HG02571 (cell line): Measurements from ENCODE around the gene COA7.

Source experiments
- ATAC-seq: cut with Tn5 transposase; IDR thresholded peaks from one replicate; pipeline ENCODE4 v1.9.1; 2021; ENCODE audit warnings: mild to moderate bottlenecking, moderate library complexity; ENCODE audit not compliant: unreplicated experiment

Gene COA7

GRCh38 chr1:52673513-52673912 lies 24.6 kb downstream of the COA7 start:
- no peak for ATAC-seq

GRCh38 chr1:52672946-52673345 lies 25.2 kb downstream of the COA7 start:
- no peak for ATAC-seq

GRCh38 chr1:52670604-52671003 lies 27.5 kb downstream of the COA7 start:
- no peak for ATAC-seq

- ATAC-seq, result no peak
Observed at GRCh38 chr1:52669696-52670095, 28.5 kb downstream of the COA7 start.

GRCh38 chr1:52668711-52669110 lies 29.4 kb downstream of the COA7 start:
- no peak for ATAC-seq

GRCh38 chr1:52667984-52668383 lies 30.2 kb downstream of the COA7 start:
- ATAC-seq, result no peak

- no peak for ATAC-seq
Observed at GRCh38 chr1:52667290-52667689, 30.9 kb downstream of the COA7 start.

- ATAC-seq, result no peak
Observed at GRCh38 chr1:52665006-52665941, 32.9 kb downstream of the COA7 start.

GRCh38 chr1:52663716-52664115 lies 34.4 kb downstream of the COA7 start:
- ATAC-seq, result no peak

GRCh38 chr1:52662645-52663313 lies 35.4 kb downstream of the COA7 start:
- no peak for ATAC-seq

- ATAC-seq, result no peak
Observed at GRCh38 chr1:52660807-52661206, 37.3 kb downstream of the COA7 start.

- no peak for ATAC-seq
Observed at GRCh38 chr1:52659851-52660596, 38.1 kb downstream of the COA7 start.

- ATAC-seq, result peak; percentile 53
Observed at GRCh38 chr1:52659356-52659755, 38.8 kb downstream of the COA7 start.

GRCh38 chr1:52658795-52659194 lies 39.4 kb downstream of the COA7 start:
- no peak for ATAC-seq

- no peak for ATAC-seq
Observed at GRCh38 chr1:52657702-52658101, 40.4 kb downstream of the COA7 start.

GRCh38 chr1:52654063-52654462 lies 44.1 kb downstream of the COA7 start:
- ATAC-seq, result no peak

GRCh38 chr1:52653207-52653849 lies 44.8 kb downstream of the COA7 start:
- ATAC-seq, result no peak

GRCh38 chr1:52651904-52652303 lies 46.2 kb downstream of the COA7 start:
- ATAC-seq, result no peak

- ATAC-seq, result no peak
Observed at GRCh38 chr1:52645261-52645660, 52.9 kb downstream of the COA7 start.

- no peak for ATAC-seq
Observed at GRCh38 chr1:52641307-52641706, 56.8 kb downstream of the COA7 start.

GRCh38 chr1:52640697-52641096 lies 57.5 kb downstream of the COA7 start:
- ATAC-seq, result no peak
